ENCODE data around the gene TMEM167B. TPM values are rescaled to one million over a fixed set of nuclear protein-coding genes. Genes with fewer than 3 reads are reported as not detected.

TMEM167B gene
- polyA plus RNA-seq, 1 of the 3 experiments (the other 2 are of a cell fraction) = 12.7 TPM

GRCh38 chr1:109113590-109114341 is 23.2 kb downstream of the TMEM167B start, which contains the start of gene ELAPOR1:
ELAPOR1 (plus strand) TSS chr1:109114115; CDS start chr1:109114184, 69 bp downstream.
- Histone ChIP-seq H3K27me3 (ENCODE audit: insufficient read depth) (peaks cover 16% of the 10 kb centered on the region), H3K9me2 (no peaks in the 10 kb centered on the region), H3K4me3 (ENCODE audit: low read depth in 2 of 2, low read length in 1 of 2) (peak within 1 kb of the TSS; percentile 50 to 68), H2AFZ (ENCODE audit: low read depth) (peak within 1 kb of the TSS; percentile 76), H3K9ac (no peak within 1 kb of the TSS), H3F3A (replicated peaks; ENCODE audit: insufficient read depth) (no peaks in the 10 kb centered on the region), H3K36me3 (replicated peaks in 1 of 2; ENCODE audit: control insufficient read depth in 1 of 2, insufficient read depth in 2 of 2, low read length in 1 of 2) (no peaks in the 10 kb centered on the region), H3K4me2 (peak within 1 kb of the TSS; percentile 86), H3K27ac (ENCODE audit: low read depth in 2 of 2, low read length in 1 of 2) (no peak within 1 kb of the TSS), H3K9me3 (no peaks in the 10 kb centered on the region), H3K79me2 (ENCODE audit: insufficient read depth) (no peaks in the 10 kb centered on the region), H4K20me1 (ENCODE audit: insufficient read depth) (no peaks in the 10 kb centered on the region), H3K4me1 (ENCODE audit: control insufficient read depth in 1 of 2, insufficient read depth in 2 of 2, low read depth in 1 of 2, low read length in 1 of 2) (peaks cover 4 to 13% of the 10 kb centered on the region in 2 experiments; a peak in 1 of 4 replicates)
- peak; percentile 74 for DNase-seq
- ChIA-PET POLR2A (interaction anchor here (1.0 to 1.4 kb wide), 2 partner anchors 14 to 38 kb away, joined by 3 to 8 read pairs; partner anchors contain the start of gene TAF13), CTCF (interaction anchor here (0.7 to 4.4 kb wide), 25 partner anchors 9 to 602 kb away, joined by 3 to 75 read pairs (median 7); partner anchors contain the start of genes CLCC1, TAF13 and TMEM167B)
- 11% methylated on average over 30 of the region's 56 CpGs for WGBS (ENCODE audit: low lambda C conversion rate)
- TF ChIP-seq EP300 (IDR thresholded peaks at IDR 0.05; ENCODE audit: borderline replicate concordance in 1 of 2, low read depth in 1 of 2, low read length in 1 of 2) = no peak
- TF ChIP-seq, protein P1, sequence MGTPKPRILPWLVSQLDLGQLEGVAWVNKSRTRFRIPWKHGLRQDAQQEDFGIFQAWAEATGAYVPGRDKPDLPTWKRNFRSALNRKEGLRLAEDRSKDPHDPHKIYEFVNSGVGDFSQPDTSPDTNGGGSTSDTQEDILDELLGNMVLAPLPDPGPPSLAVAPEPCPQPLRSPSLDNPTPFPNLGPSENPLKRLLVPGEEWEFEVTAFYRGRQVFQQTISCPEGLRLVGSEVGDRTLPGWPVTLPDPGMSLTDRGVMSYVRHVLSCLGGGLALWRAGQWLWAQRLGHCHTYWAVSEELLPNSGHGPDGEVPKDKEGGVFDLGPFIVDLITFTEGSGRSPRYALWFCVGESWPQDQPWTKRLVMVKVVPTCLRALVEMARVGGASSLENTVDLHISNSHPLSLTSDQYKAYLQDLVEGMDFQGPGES (IDR thresholded peaks at IDR 0.05; ENCODE audit: low read depth, low read length) = no peak
- no peak for TF ChIP-seq ZBTB33 (IDR thresholded peaks at IDR 0.05; ENCODE audit: borderline replicate concordance, low read depth)
- TF ChIP-seq PBX3 (IDR thresholded peaks at IDR 0.05) = peak; percentile 42; the same call in 1 of the 2 replicates
- no peak for TF ChIP-seq EZH2phosphoT487 (IDR thresholded peaks at IDR 0.05; ENCODE audit: borderline replicate concordance, low read depth)
- TF ChIP-seq MEF2A (IDR thresholded peaks at IDR 0.05; ENCODE audit: borderline replicate concordance, low read depth) = no peak
- TF ChIP-seq TEAD4 (IDR thresholded peaks at IDR 0.05; ENCODE audit: borderline replicate concordance, insufficient read depth) = no peak
- TF ChIP-seq MXI1 (IDR thresholded peaks at IDR 0.05; ENCODE audit: low read depth, low read length) = 0 out of 2 replicates have a peak, but pooled peaks have one; percentile 19

DNA sequence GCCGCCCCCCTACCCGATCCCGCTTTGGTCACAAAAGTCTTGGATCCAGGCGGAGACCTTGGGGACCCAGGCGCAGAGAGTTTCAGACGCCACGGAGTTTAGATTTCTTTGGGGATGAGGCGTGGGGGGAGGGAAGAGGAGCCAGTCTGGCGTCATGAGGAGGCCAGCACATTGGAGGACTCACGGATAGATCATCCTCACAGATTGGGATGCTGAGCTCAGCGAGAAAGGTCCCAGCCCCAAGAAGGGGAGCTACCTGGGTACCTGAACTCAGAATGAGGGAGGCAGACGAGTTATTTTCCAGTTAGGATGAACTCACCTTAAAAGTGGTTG is 23.7 kb downstream of the TMEM167B start:
- TF ChIP-seq, protein P2, sequence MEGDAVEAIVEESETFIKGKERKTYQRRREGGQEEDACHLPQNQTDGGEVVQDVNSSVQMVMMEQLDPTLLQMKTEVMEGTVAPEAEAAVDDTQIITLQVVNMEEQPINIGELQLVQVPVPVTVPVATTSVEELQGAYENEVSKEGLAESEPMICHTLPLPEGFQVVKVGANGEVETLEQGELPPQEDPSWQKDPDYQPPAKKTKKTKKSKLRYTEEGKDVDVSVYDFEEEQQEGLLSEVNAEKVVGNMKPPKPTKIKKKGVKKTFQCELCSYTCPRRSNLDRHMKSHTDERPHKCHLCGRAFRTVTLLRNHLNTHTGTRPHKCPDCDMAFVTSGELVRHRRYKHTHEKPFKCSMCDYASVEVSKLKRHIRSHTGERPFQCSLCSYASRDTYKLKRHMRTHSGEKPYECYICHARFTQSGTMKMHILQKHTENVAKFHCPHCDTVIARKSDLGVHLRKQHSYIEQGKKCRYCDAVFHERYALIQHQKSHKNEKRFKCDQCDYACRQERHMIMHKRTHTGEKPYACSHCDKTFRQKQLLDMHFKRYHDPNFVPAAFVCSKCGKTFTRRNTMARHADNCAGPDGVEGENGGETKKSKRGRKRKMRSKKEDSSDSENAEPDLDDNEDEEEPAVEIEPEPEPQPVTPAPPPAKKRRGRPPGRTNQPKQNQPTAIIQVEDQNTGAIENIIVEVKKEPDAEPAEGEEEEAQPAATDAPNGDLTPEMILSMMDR (IDR thresholded peaks at IDR 0.05) = no peak
- no peak for TF ChIP-seq RFX5 (IDR thresholded peaks at IDR 0.05; ENCODE audit: low read length)
- TF ChIP-seq TCF12 (IDR thresholded peaks at IDR 0.05) = no peak
- TF ChIP-seq TAF1 (IDR thresholded peaks at IDR 0.05; ENCODE audit: borderline replicate concordance, low read depth, low read length) = no peak
- no peak for TF ChIP-seq GATA2 (CRISPR knock-in tag; IDR thresholded peaks at IDR 0.05)
- TF ChIP-seq NFIC (IDR thresholded peaks at IDR 0.05; ENCODE audit: borderline replicate concordance) = no peak
- no peak for TF ChIP-seq CHD2 (IDR thresholded peaks at IDR 0.05; ENCODE audit: low read length, partially characterized antibody)
- DNase-seq = no peak
- H3F3A ChIP-seq (replicated peaks; ENCODE audit: insufficient read depth) = no peaks in the 10 kb centered on the region
- no peaks in the 10 kb centered on the region for H4K20me1 ChIP-seq (ENCODE audit: insufficient read depth)
- no peaks in the 10 kb centered on the region for H3K9me2 ChIP-seq
- peak overlapping the region; percentile 78 for H3K4me2 ChIP-seq
- no peak overlapping the region for H3K9ac ChIP-seq
- peak overlapping the region; percentile 76 for H2AFZ ChIP-seq (ENCODE audit: low read depth)
- no peaks in the 10 kb centered on the region for H3K36me3 ChIP-seq (replicated peaks in 1 of 2; ENCODE audit: control insufficient read depth in 1 of 2, insufficient read depth in 2 of 2, low read length in 1 of 2)
- CTCF ChIA-PET = interaction anchor here (0.7 to 2.7 kb wide), 8 partner anchors 9 to 418 kb away, joined by 3 to 11 read pairs (median 4); no protein-coding TSS in a partner anchor
- H3K79me2 ChIP-seq (ENCODE audit: insufficient read depth) = no peaks in the 10 kb centered on the region
- peak overlapping the region; percentile 50 to 68 for H3K4me3 ChIP-seq (ENCODE audit: low read depth in 2 of 2, low read length in 1 of 2)
- peaks cover 16% of the 10 kb centered on the region for H3K27me3 ChIP-seq (ENCODE audit: insufficient read depth)
- POLR2A ChIA-PET = interaction anchor here (0.6 to 1.4 kb wide), 3 partner anchors 13 to 39 kb away, joined by 3 to 8 read pairs (median 3); partner anchors contain the start of gene TAF13
- H3K9me3 ChIP-seq = no peaks in the 10 kb centered on the region
- 22% methylated on average over 12 of the region's 12 CpGs for WGBS (ENCODE audit: low lambda C conversion rate)
- no peak overlapping the region for H3K27ac ChIP-seq (ENCODE audit: low read depth in 2 of 2, low read length in 1 of 2)
- H3K4me1 ChIP-seq (ENCODE audit: control insufficient read depth in 1 of 2, insufficient read depth in 2 of 2, low read depth in 1 of 2, low read length in 1 of 2) = peaks cover 4 to 13% of the 10 kb centered on the region in 2 experiments; a peak in 1 of 4 replicates

All from SK-N-SH (cell line).